IPS-18c (cell line): ENCODE data around the gene GTF2I.
"Not testable (repeated sequence)": the region's sequence is repeated elsewhere in the genome, so short reads cannot be mapped to it uniquely, and the experiment has no call there.

Source experiments
- H3K4me3 ChIP-seq: 2 replicates; pipeline ENCODE4 v1.7.0; 2013; ENCODE audit warnings: low read depth, mild to moderate bottlenecking, low read length, moderate library complexity; ENCODE audit not compliant: insufficient read depth
- H3K9me3 ChIP-seq: one replicate; pipeline ENCODE4 v1.6.1; 2013; ENCODE audit warnings: mild to moderate bottlenecking, low read length, moderate library complexity; ENCODE audit not compliant: control insufficient read depth, insufficient read depth

GTF2I gene

GRCh38 chr7:74657692-74658177, at the start of gene GTF2I:
TSS of gene GTF2I (plus strand) at chr7:74657718. CDS start at chr7:74689129, 31,411 bp downstream.
- peak within 1 kb of the TSS; percentile 90 for H3K4me3 ChIP-seq
- H3K9me3 ChIP-seq, result no peaks in the 10 kb centered on the region

- H3K4me3 ChIP-seq, result no peak overlapping the region
- H3K9me3 ChIP-seq, result no peaks in the 10 kb centered on the region
Observed at GRCh38 chr7:74612015-74612829, 45.3 kb upstream of the GTF2I start.

- no peak overlapping the region for H3K4me3 ChIP-seq
- no peaks in the 10 kb centered on the region for H3K9me3 ChIP-seq
Observed at GRCh38 chr7:74615933-74616780, 41.4 kb upstream of the GTF2I start.

GRCh38 chr7:74617180-74617744, 40.3 kb upstream of the GTF2I start:
- Histone ChIP-seq H3K9me3 (no peaks in the 10 kb centered on the region), H3K4me3 (no peak overlapping the region)

- no peaks in the 10 kb centered on the region for H3K9me3 ChIP-seq
- no peak overlapping the region for H3K4me3 ChIP-seq
Observed at GRCh38 chr7:74619235-74619860, 38.2 kb upstream of the GTF2I start.

GRCh38 chr7:74622228-74622749, 35.2 kb upstream of the GTF2I start:
- no peak overlapping the region for H3K4me3 ChIP-seq
- H3K9me3 ChIP-seq, result no peaks in the 10 kb centered on the region

- no peak overlapping the region for H3K4me3 ChIP-seq
Observed at GRCh38 chr7:74623135-74623534, 34.4 kb upstream of the GTF2I start.

GRCh38 chr7:74625446-74625845, 32.1 kb upstream of the GTF2I start:
- Histone ChIP-seq H3K4me3 (no peak overlapping the region), H3K9me3 (no peaks in the 10 kb centered on the region)

More at GRCh38 chr7:74623135-74623534, 34.4 kb upstream of the GTF2I start:
- H3K9me3 ChIP-seq, result no peaks in the 10 kb centered on the region

GRCh38 chr7:74627661-74628411, 29.7 kb upstream of the GTF2I start:
- no peak overlapping the region for H3K4me3 ChIP-seq

GRCh38 chr7:74632505-74632904, 25.0 kb upstream of the GTF2I start:
- Histone ChIP-seq H3K9me3 (no peaks in the 10 kb centered on the region), H3K4me3 (no peak overlapping the region)

More at GRCh38 chr7:74627661-74628411, 29.7 kb upstream of the GTF2I start:
- H3K9me3 ChIP-seq, result no peaks in the 10 kb centered on the region

- Histone ChIP-seq H3K9me3 (no peaks in the 10 kb centered on the region), H3K4me3 (no peak overlapping the region)
Observed at GRCh38 chr7:74633451-74633921, 24.0 kb upstream of the GTF2I start.

- no peak overlapping the region for H3K4me3 ChIP-seq
- H3K9me3 ChIP-seq, result no peaks in the 10 kb centered on the region
Observed at GRCh38 chr7:74637745-74638144, 19.8 kb upstream of the GTF2I start.

- H3K4me3 ChIP-seq, H3K9me3 ChIP-seq: not testable (repeated sequence)
Observed at GRCh38 chr7:74650055-74650454, 7.5 kb upstream of the GTF2I start.

GRCh38 chr7:74650493-74651132, 6.9 kb upstream of the GTF2I start:
- H3K4me3 ChIP-seq, H3K9me3 ChIP-seq: not testable (repeated sequence)

- H3K9me3 ChIP-seq, H3K4me3 ChIP-seq: not testable (repeated sequence)
Observed at GRCh38 chr7:74651133-74651504, 6.4 kb upstream of the GTF2I start.

GRCh38 chr7:74653686-74654181, 3.8 kb upstream of the GTF2I start:
- H3K9me3 ChIP-seq, result no peaks in the 10 kb centered on the region
- H3K4me3 ChIP-seq, result no peak overlapping the region
